Panc1 (cell line): ENCODE results near the gene APOE.
"Not testable (repeated sequence)": the region's sequence is repeated elsewhere in the genome, so short reads cannot be mapped to it uniquely, and the experiment has no call there.

Experiments
- CTCF ChIP-seq: fragments of 450-650 bp; IDR thresholded peaks from 2 replicates; pipeline ENCODE4 v1.5.1; 2017; ENCODE audit warnings: mild to moderate bottlenecking
- TF ChIP-seq, protein P1 (sequence below), 2 experiments: IDR thresholded peaks; 2 replicates each; pipeline ENCODE4 v1.6.1; 2011 to 2012; ENCODE audit warnings: low read depth in 2 of 2, control low read depth in 1 of 2, low read length in 1 of 2, mild to moderate bottlenecking in 1 of 2, moderate library complexity in 1 of 2; ENCODE audit not compliant: insufficient read depth in 1 of 2

- not testable (repeated sequence) for TF ChIP-seq CTCF
- TF ChIP-seq, protein P1, sequence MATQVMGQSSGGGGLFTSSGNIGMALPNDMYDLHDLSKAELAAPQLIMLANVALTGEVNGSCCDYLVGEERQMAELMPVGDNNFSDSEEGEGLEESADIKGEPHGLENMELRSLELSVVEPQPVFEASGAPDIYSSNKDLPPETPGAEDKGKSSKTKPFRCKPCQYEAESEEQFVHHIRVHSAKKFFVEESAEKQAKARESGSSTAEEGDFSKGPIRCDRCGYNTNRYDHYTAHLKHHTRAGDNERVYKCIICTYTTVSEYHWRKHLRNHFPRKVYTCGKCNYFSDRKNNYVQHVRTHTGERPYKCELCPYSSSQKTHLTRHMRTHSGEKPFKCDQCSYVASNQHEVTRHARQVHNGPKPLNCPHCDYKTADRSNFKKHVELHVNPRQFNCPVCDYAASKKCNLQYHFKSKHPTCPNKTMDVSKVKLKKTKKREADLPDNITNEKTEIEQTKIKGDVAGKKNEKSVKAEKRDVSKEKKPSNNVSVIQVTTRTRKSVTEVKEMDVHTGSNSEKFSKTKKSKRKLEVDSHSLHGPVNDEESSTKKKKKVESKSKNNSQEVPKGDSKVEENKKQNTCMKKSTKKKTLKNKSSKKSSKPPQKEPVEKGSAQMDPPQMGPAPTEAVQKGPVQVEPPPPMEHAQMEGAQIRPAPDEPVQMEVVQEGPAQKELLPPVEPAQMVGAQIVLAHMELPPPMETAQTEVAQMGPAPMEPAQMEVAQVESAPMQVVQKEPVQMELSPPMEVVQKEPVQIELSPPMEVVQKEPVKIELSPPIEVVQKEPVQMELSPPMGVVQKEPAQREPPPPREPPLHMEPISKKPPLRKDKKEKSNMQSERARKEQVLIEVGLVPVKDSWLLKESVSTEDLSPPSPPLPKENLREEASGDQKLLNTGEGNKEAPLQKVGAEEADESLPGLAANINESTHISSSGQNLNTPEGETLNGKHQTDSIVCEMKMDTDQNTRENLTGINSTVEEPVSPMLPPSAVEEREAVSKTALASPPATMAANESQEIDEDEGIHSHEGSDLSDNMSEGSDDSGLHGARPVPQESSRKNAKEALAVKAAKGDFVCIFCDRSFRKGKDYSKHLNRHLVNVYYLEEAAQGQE (IDR thresholded peaks at IDR 0.05; ENCODE audit: insufficient read depth in 1 of 2, low read depth in 2 of 2, low read length in 1 of 2), result not testable (repeated sequence)
These were observed 22.8 kb upstream of the APOE start for GRCh38 chr19:44882619-44883397.
